ENCODE measurements around the gene ZNF407.

The ZNF407 gene

GRCh38 chr18:74714120-74714519 is 116.5 kb downstream of the ZNF407 start:
- POLR2A ChIA-PET, result no interaction called here
- CTCF ChIA-PET, result interaction anchor here (1.0 to 1.8 kb wide), 3 partner anchors 10 to 20 kb away, joined by 3 to 4 read pairs (median 4); no protein-coding TSS in a partner anchor
- TF ChIP-seq, protein P1, sequence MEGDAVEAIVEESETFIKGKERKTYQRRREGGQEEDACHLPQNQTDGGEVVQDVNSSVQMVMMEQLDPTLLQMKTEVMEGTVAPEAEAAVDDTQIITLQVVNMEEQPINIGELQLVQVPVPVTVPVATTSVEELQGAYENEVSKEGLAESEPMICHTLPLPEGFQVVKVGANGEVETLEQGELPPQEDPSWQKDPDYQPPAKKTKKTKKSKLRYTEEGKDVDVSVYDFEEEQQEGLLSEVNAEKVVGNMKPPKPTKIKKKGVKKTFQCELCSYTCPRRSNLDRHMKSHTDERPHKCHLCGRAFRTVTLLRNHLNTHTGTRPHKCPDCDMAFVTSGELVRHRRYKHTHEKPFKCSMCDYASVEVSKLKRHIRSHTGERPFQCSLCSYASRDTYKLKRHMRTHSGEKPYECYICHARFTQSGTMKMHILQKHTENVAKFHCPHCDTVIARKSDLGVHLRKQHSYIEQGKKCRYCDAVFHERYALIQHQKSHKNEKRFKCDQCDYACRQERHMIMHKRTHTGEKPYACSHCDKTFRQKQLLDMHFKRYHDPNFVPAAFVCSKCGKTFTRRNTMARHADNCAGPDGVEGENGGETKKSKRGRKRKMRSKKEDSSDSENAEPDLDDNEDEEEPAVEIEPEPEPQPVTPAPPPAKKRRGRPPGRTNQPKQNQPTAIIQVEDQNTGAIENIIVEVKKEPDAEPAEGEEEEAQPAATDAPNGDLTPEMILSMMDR (IDR thresholded peaks at IDR 0.05; ENCODE audit: control extremely low read depth, extremely low read depth, low read depth, missing control alignments), result no peak
- no peak for DNase-seq (ENCODE audit: extremely low spot score)

- TF ChIP-seq, protein P1 (IDR thresholded peaks at IDR 0.05; ENCODE audit: control extremely low read depth, extremely low read depth, low read depth, missing control alignments), result no peak
- CTCF ChIA-PET, result no interaction called here
- DNase-seq (ENCODE audit: extremely low spot score), result no peak
- POLR2A ChIA-PET, result no interaction called here
These were observed 117.1 kb downstream of the ZNF407 start for GRCh38 chr18:74714791-74715190.

DNA sequence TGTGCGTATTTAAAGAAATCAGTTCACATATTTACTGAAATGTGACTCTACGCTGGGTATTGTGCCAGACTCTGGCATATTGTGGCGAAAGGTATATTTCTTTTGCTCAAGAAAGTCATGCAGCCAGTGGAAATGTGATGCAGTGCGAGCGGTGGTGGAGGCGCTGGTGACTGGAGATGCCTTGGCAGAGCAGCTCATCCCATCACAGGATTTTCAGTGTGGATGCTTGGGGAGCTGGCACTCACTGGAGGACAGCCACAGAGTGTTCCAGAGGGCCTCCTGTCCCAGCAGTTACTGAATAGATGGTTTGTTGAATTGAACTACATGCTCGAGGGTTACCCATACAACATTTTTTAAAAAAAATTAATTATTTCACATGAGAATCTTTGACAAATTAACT is 117.6 kb downstream of the ZNF407 start:
- TF ChIP-seq, protein P1 (IDR thresholded peaks at IDR 0.05; ENCODE audit: control extremely low read depth, extremely low read depth, low read depth, missing control alignments), result no peak
- DNase-seq (ENCODE audit: extremely low spot score), result no peak
- POLR2A ChIA-PET, result no interaction called here
- CTCF ChIA-PET, result interaction anchor here (1.0 to 1.2 kb wide), 2 partner anchors 10 to 11 kb away, joined by 3 to 4 read pairs; no protein-coding TSS in a partner anchor

GRCh38 chr18:74715865-74716712 is 118.4 kb downstream of the ZNF407 start:
- ChIA-PET POLR2A (no interaction called here), CTCF (interaction anchor here (1.0 to 1.2 kb wide), 2 partner anchors 10 kb away, joined by 3 to 4 read pairs; no protein-coding TSS in a partner anchor)
- DNase-seq (ENCODE audit: extremely low spot score), result no peak
- TF ChIP-seq, protein P1 (IDR thresholded peaks at IDR 0.05; ENCODE audit: control extremely low read depth, extremely low read depth, low read depth, missing control alignments), result no peak

GRCh38 chr18:74718312-74718711 is 120.6 kb downstream of the ZNF407 start:
- CTCF ChIA-PET, result no interaction called here

DNA sequence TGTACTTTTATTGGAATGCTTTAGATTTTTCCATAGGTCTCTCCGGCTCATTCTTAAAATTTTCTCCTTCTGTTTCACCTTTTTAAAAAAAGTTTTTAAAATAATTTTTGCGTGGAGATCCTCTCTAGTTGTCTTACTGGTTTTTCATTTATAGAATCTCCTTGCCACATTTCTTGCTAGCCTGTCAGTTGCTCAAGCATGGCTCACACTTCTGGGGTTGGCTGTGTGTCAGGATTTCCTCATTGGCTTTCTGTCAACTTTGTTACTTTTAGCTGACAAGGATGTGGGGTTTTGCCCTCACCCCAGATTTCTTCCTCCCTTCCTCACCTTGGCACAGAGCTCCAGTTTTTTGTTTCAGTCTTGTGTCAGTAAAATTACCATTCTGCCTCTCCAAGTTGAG is 124.6 kb downstream of the ZNF407 start:
- no peak for DNase-seq (ENCODE audit: extremely low spot score)
- ChIA-PET POLR2A (no interaction called here), CTCF (interaction anchor here (1.0 to 2.2 kb wide), 6 partner anchors 9 to 31 kb away, joined by 3 to 5 read pairs (median 4); no protein-coding TSS in a partner anchor)
- TF ChIP-seq, protein P1 (IDR thresholded peaks at IDR 0.05; ENCODE audit: control extremely low read depth, extremely low read depth, low read depth, missing control alignments), result no peak

More at GRCh38 chr18:74718312-74718711, 120.6 kb downstream of the ZNF407 start:
- POLR2A ChIA-PET, result no interaction called here
- no peak for DNase-seq (ENCODE audit: extremely low spot score)
- TF ChIP-seq, protein P1 (IDR thresholded peaks at IDR 0.05; ENCODE audit: control extremely low read depth, extremely low read depth, low read depth, missing control alignments), result no peak

Data from GM10248 (cell line).